Stimulated activated naive B cell treated with anti-CD40 and anti-IgM and Interleukin-4, amounts not matched to agents 10 μg/mL and 1 μg/mL and 100 μg/mL, for 72 hours (primary cell): Measurements from ENCODE around the gene DIS3L.
"Not testable (repeated sequence)": the region's sequence is repeated elsewhere in the genome, so short reads cannot be mapped to it uniquely, and the experiment has no call there.

Source experiments
- ATAC-seq, 2 donors: fragments of 150-1000 bp; cut with Tn5 transposase; replicated peaks; 2 replicates each; pipeline ENCODE4 v1.10.0; 2021; ENCODE audit warnings: moderate library complexity in 1 of 2
- DNase-seq: peaks from one replicate; pipeline ENCODE4 v3.0.0; 2021
- H3K27ac Mint-ChIP-seq: one replicate; pipeline ENCODE4 v1.8.0; 2022; ENCODE audit warnings: mild to moderate bottlenecking, mixed read lengths
- H3K27me3 Mint-ChIP-seq, 2 donors: one replicate each; pipeline ENCODE4 v1.8.0; 2022; ENCODE audit warnings: mixed read lengths in 2 of 2
- H3K36me3 Mint-ChIP-seq, 2 donors: one replicate each; pipeline ENCODE4 v1.8.0; 2022; ENCODE audit warnings: mixed read lengths in 2 of 2, mild to moderate bottlenecking in 1 of 2
- H3K4me1 Mint-ChIP-seq, 2 donors: one replicate each; pipeline ENCODE4 v1.8.0; 2022; ENCODE audit warnings: mixed read lengths in 2 of 2, mild to moderate bottlenecking in 1 of 2
- H3K4me3 Mint-ChIP-seq, 2 donors: one replicate each; pipeline ENCODE4 v1.8.0; 2022; ENCODE audit warnings: mild to moderate bottlenecking in 2 of 2, mixed read lengths in 2 of 2, moderate library complexity in 1 of 2
- H3K9me3 Mint-ChIP-seq, 2 donors: one replicate each; pipeline ENCODE4 v1.8.0; 2022; ENCODE audit warnings: mixed read lengths in 2 of 2, mild to moderate bottlenecking in 1 of 2

DIS3L gene

GRCh38 chr15:66293419-66294156 lies at the start of gene DIS3L:
TSS of gene DIS3L (plus strand) at chr15:66293568. CDS start at chr15:66293597, 29 bp downstream.
- H3K4me1 Mint-ChIP-seq = peaks cover 23 to 33% of the 10 kb centered on the region in 2 donors

GRCh38 chr15:66245832-66246231 lies 47.5 kb upstream of the DIS3L start:
- H3K4me1 Mint-ChIP-seq, H3K27ac Mint-ChIP-seq, DNase-seq, ATAC-seq, H3K36me3 Mint-ChIP-seq, H3K9me3 Mint-ChIP-seq, H3K4me3 Mint-ChIP-seq: not testable (repeated sequence)
- peaks cover 50 to 64% of the 10 kb centered on the region in 2 donors for H3K27me3 Mint-ChIP-seq

More at GRCh38 chr15:66293419-66294156, at the start of gene DIS3L:
- peak; percentile 60 for DNase-seq
- H3K4me3 Mint-ChIP-seq = peak within 1 kb of the TSS; percentile 89 to 91
- ATAC-seq = peak; percentile 79 to 86
- no peaks in the 10 kb centered on the region for H3K27me3 Mint-ChIP-seq
- H3K27ac Mint-ChIP-seq = peak within 1 kb of the TSS; percentile 96
- H3K36me3 Mint-ChIP-seq = peaks cover under 1 to 7% of the 10 kb centered on the region in 2 donors
- no peaks in the 10 kb centered on the region for H3K9me3 Mint-ChIP-seq

- no peak for ATAC-seq
- no peak overlapping the region for H3K27ac Mint-ChIP-seq
- H3K27me3 Mint-ChIP-seq = peaks cover 53 to 67% of the 10 kb centered on the region in 2 donors
- H3K9me3 Mint-ChIP-seq = no peaks in the 10 kb centered on the region
- no peaks in the 10 kb centered on the region for H3K36me3 Mint-ChIP-seq
- DNase-seq = no peak
- H3K4me1 Mint-ChIP-seq = peaks cover 0 to 2% of the 10 kb centered on the region in 2 donors
- H3K4me3 Mint-ChIP-seq = no peak overlapping the region
Observed at GRCh38 chr15:66246937-66247336, 46.4 kb upstream of the DIS3L start.

GRCh38 chr15:66249605-66250174 lies 43.7 kb upstream of the DIS3L start:
- no peaks in the 10 kb centered on the region for H3K9me3 Mint-ChIP-seq
- H3K27ac Mint-ChIP-seq = no peak overlapping the region
- peaks cover 13 to 18% of the 10 kb centered on the region in 2 donors for H3K4me1 Mint-ChIP-seq
- no peak overlapping the region for H3K4me3 Mint-ChIP-seq
- H3K27me3 Mint-ChIP-seq = peaks cover 59 to 71% of the 10 kb centered on the region in 2 donors
- DNase-seq (no peak), ATAC-seq (no peak)
- H3K36me3 Mint-ChIP-seq = peaks cover 3% of the 10 kb centered on the region in 2 donors

GRCh38 chr15:66251065-66251789 lies 42.1 kb upstream of the DIS3L start:
- Mint-ChIP-seq H3K4me3 (peak overlapping the region; percentile 32 to 87), H3K4me1 (peaks cover 13 to 20% of the 10 kb centered on the region in 2 donors), H3K36me3 (peaks cover 3% of the 10 kb centered on the region in 2 donors), H3K27ac (no peak overlapping the region), H3K27me3 (peaks cover 65 to 79% of the 10 kb centered on the region in 2 donors), H3K9me3 (no peaks in the 10 kb centered on the region)
- DNase-seq = no peak
- no peak for ATAC-seq

GRCh38 chr15:66251790-66252684 lies 41.3 kb upstream of the DIS3L start:
- Mint-ChIP-seq H3K9me3 (no peaks in the 10 kb centered on the region), H3K27ac (no peak overlapping the region), H3K27me3 (peaks cover 64 to 83% of the 10 kb centered on the region in 2 donors), H3K36me3 (peaks cover 3% of the 10 kb centered on the region in 2 donors), H3K4me1 (peaks cover 13 to 20% of the 10 kb centered on the region in 2 donors), H3K4me3 (peak overlapping the region; percentile 74 to 87)
- ATAC-seq (peak; percentile 62 to 66), DNase-seq (peak; percentile 22)

GRCh38 chr15:66252685-66253417 lies 40.5 kb upstream of the DIS3L start:
- peak overlapping the region; percentile 74 to 87 for H3K4me3 Mint-ChIP-seq
- peaks cover 3% of the 10 kb centered on the region in 2 donors for H3K36me3 Mint-ChIP-seq
- H3K27me3 Mint-ChIP-seq = peaks cover 67 to 78% of the 10 kb centered on the region in 2 donors
- peaks cover 13 to 20% of the 10 kb centered on the region in 2 donors for H3K4me1 Mint-ChIP-seq
- H3K9me3 Mint-ChIP-seq = no peaks in the 10 kb centered on the region
- no peak overlapping the region for H3K27ac Mint-ChIP-seq
- ATAC-seq (peak; percentile 38 to 48), DNase-seq (no peak)

GRCh38 chr15:66253418-66254088 lies 39.8 kb upstream of the DIS3L start, which contains the start of gene MEGF11:
TSS of gene MEGF11 (minus strand) at chr15:66253750. CDS start at chr15:66128403, 125,347 bp downstream.
- H3K27ac Mint-ChIP-seq = peak within 1 kb of the TSS; percentile 85
- peak within 1 kb of the TSS; percentile 87 to 88 for H3K4me3 Mint-ChIP-seq
- DNase-seq = no peak
- H3K27me3 Mint-ChIP-seq = peaks cover 64 to 76% of the 10 kb centered on the region in 2 donors
- peaks cover 13 to 20% of the 10 kb centered on the region in 2 donors for H3K4me1 Mint-ChIP-seq
- peaks cover 3% of the 10 kb centered on the region in 2 donors for H3K36me3 Mint-ChIP-seq
- H3K9me3 Mint-ChIP-seq = no peaks in the 10 kb centered on the region
- ATAC-seq = peak in 1 of 2 donors; percentile 14

GRCh38 chr15:66254089-66254950 lies 39.0 kb upstream of the DIS3L start:
- ATAC-seq (no peak), DNase-seq (no peak)
- H3K9me3 Mint-ChIP-seq = no peaks in the 10 kb centered on the region
- peaks cover 60 to 70% of the 10 kb centered on the region in 2 donors for H3K27me3 Mint-ChIP-seq
- H3K36me3 Mint-ChIP-seq = peaks cover 3% of the 10 kb centered on the region in 2 donors
- H3K4me1 Mint-ChIP-seq = peaks cover 13 to 20% of the 10 kb centered on the region in 2 donors
- peak overlapping the region; percentile 85 for H3K27ac Mint-ChIP-seq
- peak overlapping the region; percentile 87 to 88 for H3K4me3 Mint-ChIP-seq

- H3K9me3 Mint-ChIP-seq = no peaks in the 10 kb centered on the region
- no peak overlapping the region for H3K4me3 Mint-ChIP-seq
- peaks cover 58 to 69% of the 10 kb centered on the region in 2 donors for H3K27me3 Mint-ChIP-seq
- ATAC-seq = no peak
- H3K4me1 Mint-ChIP-seq = peaks cover 13 to 20% of the 10 kb centered on the region in 2 donors
- H3K27ac Mint-ChIP-seq = no peak overlapping the region
- H3K36me3 Mint-ChIP-seq = peaks cover 3% of the 10 kb centered on the region in 2 donors
- DNase-seq = no peak
Observed at GRCh38 chr15:66254951-66255676, 38.3 kb upstream of the DIS3L start.

- ATAC-seq (no peak), DNase-seq (no peak)
- Mint-ChIP-seq H3K9me3 (no peaks in the 10 kb centered on the region), H3K27me3 (peaks cover 51 to 63% of the 10 kb centered on the region in 2 donors), H3K27ac (no peak overlapping the region), H3K4me3 (no peak overlapping the region), H3K4me1 (peaks cover 12 to 20% of the 10 kb centered on the region in 2 donors), H3K36me3 (peaks cover 3% of the 10 kb centered on the region in 2 donors)
Observed at GRCh38 chr15:66256692-66257091, 36.7 kb upstream of the DIS3L start.
